Activated T-helper 9 cell treated with anti-CD3 and anti-CD28 coated beads, Interleukin-2, amount 50 U/mL, for 16 hours (primary cell): ENCODE results near the gene ARHGAP15.

ENCODE experiments used
- DNase-seq: peaks from one replicate; pipeline ENCODE4 v3.0.0-alpha.2; 2020; ENCODE audit warnings: low read depth

ARHGAP15 gene

DNA sequence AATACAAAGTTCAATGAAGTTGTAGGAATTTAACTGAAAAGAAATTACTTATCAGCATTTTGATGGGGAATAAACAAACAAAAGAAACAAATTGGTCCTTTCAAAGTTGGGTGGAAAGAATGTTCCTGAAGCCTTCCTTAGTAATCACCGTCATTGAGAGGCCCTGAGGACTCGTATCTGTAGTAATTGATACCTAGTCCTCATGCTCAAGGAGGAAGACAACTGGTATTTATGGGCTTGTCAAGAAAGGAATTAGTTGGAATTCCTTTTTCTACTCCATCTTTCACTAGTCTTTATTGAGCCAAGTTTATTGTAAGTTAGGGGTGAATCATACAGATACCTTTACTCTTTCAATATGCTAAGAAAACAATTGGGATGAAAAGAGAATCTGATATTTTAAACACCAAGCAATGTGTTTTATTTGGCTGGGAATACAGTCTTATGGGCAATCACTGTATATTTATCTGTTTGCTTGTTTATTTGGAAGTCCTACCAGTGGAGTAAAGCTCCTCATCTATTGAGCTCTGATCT lies 324.8 kb downstream of the ARHGAP15 start:
- DNase-seq: no peak

- DNase-seq: no peak
These were observed 326.1 kb downstream of the ARHGAP15 start for GRCh38 chr2:143455317-143455716.

- DNase-seq: no peak
These were observed 329.3 kb downstream of the ARHGAP15 start for GRCh38 chr2:143458258-143459190.

DNA sequence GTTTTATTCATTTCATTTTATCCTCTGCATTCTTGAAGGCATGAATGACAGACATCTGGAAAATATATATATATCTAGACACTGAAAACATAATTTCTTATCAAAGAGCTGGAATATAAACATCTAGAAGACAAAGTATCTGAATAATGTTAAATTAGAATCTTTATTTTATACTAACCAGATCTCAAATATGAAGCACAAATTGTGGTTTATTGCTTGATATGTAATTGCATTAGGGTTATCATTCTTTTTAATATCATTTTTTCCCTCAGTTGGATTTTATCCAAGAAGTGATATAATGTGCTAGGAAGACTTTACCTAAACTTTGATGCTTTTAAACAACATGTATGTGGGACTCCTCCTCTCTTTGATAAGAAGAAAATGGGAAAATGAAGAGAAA lies 331.2 kb downstream of the ARHGAP15 start:
- DNase-seq: no peak

- DNase-seq: no peak
These were observed 334.5 kb downstream of the ARHGAP15 start for GRCh38 chr2:143463719-143464118.

DNA sequence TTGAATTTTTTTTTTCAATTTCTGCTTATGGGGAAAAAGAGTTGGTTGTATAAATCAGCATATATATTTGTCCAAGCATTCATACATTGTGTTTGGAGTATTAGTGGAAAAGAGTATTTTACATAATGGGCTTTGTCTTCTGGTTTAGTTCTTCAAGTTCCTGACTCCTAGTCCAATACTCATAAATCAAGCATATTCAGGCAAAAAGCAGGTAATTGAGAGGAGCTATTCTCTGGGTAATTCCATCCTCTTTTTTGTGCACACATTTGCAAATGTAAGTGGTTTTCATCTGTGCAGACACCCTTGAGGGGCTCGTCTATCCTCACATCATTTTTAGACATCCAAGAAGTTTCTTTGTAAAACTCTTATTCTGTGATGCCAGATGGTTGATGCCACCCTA lies 337.2 kb downstream of the ARHGAP15 start:
- DNase-seq: no peak

DNA sequence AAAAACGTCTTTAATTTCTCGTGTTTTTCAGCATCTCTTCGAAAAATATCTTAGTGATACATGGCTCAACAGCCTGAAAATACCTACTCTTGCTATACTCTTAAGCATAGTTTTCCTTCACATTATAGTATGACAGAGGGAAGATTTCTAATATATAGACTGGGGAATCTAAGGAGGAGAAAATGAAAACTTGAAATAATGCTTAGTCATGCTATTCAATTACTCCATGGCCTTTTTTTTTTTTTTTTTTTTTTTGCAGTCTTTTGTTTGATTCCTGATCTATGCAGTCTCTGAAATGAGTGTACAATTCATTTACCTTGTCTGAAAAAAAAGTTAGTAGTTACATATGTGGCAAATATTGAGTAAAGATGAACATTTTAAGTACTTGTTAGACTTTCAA lies 337.8 kb downstream of the ARHGAP15 start:
- no peak for DNase-seq

DNA sequence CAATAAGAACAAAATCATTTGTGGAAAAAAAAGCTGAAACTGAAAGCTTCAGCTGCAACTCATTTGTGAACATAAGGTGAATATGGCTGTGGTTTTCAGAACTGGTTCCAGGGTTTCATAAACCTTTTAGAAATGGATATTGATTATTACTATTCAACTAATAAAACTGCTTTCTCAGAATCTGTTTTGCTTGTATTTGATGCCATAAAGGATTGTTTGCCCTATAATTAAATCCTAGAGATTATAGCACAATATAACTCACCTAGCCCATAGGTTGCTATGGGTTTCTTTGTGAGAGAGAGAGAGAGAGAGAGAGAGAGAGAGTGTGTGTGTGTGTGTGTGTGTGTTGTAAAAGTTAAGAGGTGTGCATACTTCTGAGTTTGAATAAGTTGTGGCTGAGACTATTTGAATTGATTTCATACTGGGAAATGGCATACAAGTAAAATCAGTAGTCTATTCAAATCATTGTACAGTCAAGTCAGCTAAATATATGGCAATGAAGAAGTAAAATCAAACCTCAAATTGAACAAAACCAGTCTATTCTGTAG lies 339.2 kb downstream of the ARHGAP15 start:
- DNase-seq: no peak

GRCh38 chr2:143469323-143469722 lies 340.1 kb downstream of the ARHGAP15 start:
- DNase-seq: no peak

GRCh38 chr2:143471550-143471949 lies 342.3 kb downstream of the ARHGAP15 start:
- no peak for DNase-seq

DNA sequence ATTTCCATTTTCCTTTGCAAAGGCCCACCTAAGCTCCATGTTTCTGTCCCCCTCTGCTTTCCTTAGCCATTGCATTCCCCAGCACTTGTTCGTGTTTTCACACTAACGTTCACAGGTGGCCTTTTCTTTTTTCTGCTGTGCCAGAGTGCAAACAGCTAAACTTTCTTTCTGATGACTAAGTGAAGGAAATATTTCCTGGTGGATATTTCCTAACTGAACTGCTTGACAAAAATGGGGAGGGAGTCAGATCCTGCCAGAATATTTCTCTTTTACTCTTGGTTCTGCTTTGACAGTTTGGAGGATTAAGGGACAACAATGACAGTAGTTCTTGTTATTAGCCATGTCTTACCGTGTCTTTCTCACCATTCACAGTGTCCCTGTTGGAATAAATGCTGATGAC lies 344.0 kb downstream of the ARHGAP15 start:
- no peak for DNase-seq

DNA sequence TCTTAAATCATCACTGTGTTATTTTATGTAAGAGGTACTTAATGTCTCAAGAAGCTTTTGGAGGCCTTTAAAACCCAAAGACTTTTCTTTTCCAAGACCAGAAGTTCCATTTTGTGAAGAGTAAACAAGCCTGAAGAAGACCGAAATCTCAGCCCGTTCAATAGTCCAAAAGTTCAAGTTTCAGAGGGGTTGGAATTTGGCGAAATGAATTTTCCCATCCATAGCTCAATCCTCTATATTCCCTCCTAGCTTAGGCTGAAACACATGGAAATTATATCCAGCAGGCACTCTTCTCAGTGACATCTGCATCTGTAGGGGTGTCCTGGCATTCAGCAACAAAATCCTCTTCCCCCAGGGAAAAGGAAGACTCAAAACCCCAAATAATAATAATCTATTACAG lies 344.6 kb downstream of the ARHGAP15 start:
- DNase-seq: no peak

GRCh38 chr2:143474586-143474985 lies 345.4 kb downstream of the ARHGAP15 start:
- DNase-seq: no peak

DNA sequence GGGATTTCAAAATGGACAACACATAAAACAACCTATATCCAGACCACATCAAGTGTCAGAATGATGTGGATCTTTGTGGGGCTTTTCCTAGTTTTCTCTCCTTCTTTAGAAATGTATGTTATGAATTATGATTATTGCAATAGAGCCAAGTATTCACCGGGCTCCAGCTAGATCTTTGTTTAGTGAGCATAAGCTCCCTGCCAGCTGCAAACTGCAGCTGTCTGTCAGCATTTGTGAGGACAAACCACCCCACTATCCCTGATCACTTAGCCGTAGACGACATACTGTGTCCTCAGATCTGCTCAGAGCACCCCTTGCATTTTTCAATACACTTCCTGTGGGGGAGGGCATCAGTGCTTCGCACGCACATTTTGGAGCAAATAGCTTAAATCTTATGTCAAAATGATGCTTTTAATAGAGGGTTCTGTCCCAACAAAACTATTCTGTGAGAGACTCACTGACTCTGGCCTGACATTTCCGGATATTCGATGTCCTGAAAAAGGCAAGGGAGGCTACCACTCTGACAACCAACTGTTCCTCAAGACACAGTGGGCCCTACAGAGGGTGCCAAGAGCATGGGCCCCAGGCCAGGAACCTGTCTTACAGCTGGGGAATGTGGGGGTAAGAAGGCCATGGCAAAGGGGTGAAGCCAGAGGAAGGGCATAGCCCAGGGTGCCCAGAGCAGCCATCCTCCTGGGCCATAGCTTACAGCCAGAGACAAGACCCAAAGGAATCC lies 346.0 kb downstream of the ARHGAP15 start:
- DNase-seq: no peak

DNA sequence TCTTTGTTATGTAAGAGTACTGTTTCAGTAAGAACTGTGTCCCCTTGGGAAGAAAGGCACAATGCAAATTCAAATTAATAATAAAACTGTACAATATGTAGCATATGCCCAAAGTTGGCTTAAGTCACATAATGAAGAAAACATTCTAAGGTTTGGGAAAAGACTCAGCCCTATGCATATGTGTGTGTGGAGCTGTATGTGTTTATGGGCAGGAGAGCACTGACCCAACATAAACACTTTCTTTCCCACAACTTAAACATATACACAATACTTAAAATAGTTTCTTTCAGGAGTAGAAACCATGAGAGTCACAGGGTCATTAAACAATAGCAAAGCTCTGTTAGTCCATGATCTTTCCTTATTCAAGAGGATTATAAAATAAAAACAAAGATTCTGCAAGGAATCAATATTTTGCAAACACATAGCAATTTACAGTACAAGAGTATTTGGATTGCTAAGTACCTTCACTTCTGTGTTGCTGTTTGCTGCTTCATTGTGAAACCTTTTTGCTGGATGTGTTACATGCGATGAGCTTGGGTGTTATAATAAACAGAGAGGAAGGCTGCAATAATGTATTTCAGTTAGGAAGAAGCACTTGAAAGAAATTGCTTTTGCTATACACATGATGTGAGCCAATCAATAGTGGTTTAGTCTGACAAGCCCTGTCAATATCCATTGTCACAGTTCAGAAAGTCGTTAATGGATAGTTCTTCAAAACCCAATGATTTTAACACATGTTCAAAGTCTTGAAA lies 347.3 kb downstream of the ARHGAP15 start:
- DNase-seq: no peak

DNA sequence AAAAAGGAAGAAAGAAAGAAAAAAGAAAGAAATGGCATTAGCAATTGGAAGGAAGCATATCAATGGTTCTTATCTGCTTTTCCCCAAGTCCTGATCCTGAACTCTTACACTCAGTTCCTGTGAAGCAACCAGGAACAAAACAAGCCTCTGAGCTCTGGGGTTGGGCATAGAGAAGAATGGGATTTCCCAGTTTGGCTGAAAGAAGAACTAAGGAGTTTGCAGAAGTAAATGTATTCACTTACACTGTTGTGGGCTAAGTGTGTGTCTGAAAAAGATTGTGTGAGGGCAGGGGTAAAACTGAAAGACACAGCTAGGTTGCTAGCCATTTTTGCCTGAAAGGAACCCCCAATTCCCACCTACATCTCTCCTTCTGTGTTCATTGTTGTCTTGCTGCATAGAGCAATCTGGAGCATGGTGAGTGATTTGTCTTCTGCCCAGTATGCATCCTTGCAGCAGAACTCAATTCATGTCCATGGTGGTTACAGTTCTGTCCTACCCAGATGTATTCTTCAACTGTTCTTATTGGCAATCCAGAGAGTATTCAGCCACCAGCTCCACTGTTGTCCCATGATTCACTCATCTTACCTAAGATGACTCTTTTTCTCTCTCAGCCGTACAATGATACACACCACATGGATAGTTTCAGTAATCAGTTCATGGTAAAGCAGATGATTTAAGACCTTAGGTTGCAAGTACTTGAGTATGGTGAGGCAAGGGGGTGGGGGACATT lies 348.7 kb downstream of the ARHGAP15 start:
- DNase-seq: no peak

DNA sequence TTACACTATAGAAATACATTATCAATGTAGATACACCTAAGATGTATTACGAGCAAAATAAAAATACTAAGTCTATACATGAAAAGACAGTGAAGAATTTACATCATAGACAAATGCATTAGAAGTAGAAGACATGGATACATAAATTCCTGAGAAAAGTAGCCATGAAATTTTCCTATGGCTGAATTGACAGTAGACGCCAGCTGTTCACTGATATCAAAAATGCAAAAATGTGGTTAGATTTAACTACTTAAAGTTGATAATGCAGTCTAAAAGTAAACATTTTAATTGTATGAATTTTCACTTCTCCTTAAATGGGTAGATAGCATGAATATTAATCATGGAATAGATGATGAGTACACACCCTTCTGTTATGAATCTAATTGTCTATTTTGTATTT lies 350.9 kb downstream of the ARHGAP15 start:
- DNase-seq: no peak

DNA sequence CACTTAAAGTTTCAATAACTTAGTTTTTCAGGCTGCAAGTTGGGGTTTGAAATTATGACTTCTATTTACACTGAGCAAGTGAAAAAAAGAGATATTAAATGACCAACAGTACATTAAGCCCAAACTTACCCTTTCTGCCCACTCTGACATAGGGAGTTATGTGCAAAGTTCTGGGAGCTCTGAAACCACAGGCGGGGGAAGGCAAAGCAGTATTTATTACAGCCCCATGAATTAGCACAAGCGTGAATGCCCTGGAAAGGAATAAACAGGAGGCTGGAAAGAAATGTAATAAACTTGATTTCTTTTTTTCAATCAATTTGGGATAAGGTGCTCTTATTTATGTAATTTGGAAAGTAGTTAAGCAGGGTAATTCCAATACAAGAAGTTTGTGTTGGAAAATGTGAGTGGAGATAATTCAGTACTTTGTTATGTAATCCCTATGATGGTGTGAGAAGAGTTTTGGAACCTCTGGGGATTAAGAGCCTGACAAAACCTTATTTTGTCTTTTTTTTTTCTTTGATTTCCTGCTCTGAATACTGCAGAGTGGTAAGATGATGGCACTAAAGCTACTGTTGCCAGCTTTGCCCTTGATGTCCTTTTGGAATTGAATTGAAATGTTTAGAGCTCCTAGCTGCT lies 351.5 kb downstream of the ARHGAP15 start:
- no peak for DNase-seq

DNA sequence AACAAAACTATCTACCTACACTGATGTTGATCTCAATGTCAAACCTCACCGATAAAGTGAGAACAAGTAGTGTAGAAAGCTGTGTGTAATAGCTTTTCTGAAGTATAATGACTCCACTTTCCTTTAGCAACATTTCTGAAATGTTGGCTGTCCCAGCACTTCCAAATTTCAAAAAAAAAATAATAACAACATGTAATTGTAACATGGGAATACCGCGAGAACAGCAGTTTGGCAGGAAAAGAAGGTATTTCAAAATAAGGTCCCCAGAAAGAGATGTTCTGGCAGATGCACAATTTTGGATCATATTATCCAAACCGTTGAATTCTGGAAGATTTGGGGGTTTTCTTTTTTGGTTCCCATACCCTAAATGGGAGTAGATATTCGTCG lies 352.0 kb downstream of the ARHGAP15 start:
- DNase-seq: no peak

- no peak for DNase-seq
These were observed 352.5 kb downstream of the ARHGAP15 start for GRCh38 chr2:143481733-143482132.

- no peak for DNase-seq
These were observed 353.1 kb downstream of the ARHGAP15 start for GRCh38 chr2:143482316-143482715.
